ENCODE data around the gene MGMT. TPM values are rescaled to one million over a fixed set of nuclear protein-coding genes. Genes with fewer than 3 reads are reported as not detected.

The MGMT gene
- total and polyA plus RNA-seq, 2 donors (not counting 3 experiments of a cell fraction or from before 2014, with no cell fraction given) = 15.0 to 15.2 TPM

DNA sequence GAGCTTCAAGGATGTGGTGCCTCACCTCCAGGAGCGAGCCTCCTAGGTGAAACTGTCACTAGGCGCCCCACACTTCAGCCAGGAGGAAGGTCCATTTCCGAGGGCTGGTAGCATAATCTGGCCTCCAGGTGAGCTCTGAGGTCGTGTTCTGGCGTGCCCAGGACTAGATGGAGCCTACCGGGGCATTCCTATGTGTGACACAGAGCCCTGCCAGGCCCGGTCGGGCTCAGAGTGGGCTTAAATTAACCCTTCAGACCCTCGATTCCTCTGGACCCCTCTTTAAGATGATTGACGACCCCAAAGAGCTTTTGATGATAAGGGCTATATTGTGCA lies 263.9 kb downstream of the MGMT start:
- ChIA-PET POLR2A (no interaction called here), CTCF (no interaction called here)
- H3K27ac ChIP-seq (ENCODE audit: insufficient read depth, low read depth, low read length) = no peak overlapping the region
- no TSS peak for BruUV-seq (replicated peaks)
- H3K36me3 ChIP-seq (ENCODE audit: control insufficient read depth in 2 of 2, extremely low read depth in 1 of 2, insufficient read depth in 2 of 2, low read length in 2 of 2) = no peaks in the 10 kb centered on the region
- no peaks in the 10 kb centered on the region for H3K4me1 ChIP-seq (ENCODE audit: control insufficient read depth, extremely low read depth, insufficient read depth, low read length)
- no peaks in the 10 kb centered on the region for H3K9me1 ChIP-seq (replicated peaks; ENCODE audit: control insufficient read depth, extremely low read depth, insufficient read depth, low read length)
- DNase-seq (ENCODE audit: low read depth, low spot score) (no peak), FAIRE-seq (no peak)
- no peaks in the 10 kb centered on the region for H3K79me2 ChIP-seq (ENCODE audit: control insufficient read depth, insufficient read depth, low read length)
- intact Hi-C loops (cut with micrococcal nuclease) (no loop called here), dilution Hi-C loops (cut with MboI; ENCODE audit: extremely low pct_ligation_motif_present, low sequenced_read_pairs) (no loop called here)
- H3K27me3 ChIP-seq (ENCODE audit: control insufficient read depth in 2 of 2, insufficient read depth in 2 of 2, low read length in 2 of 2) = no peaks in the 10 kb centered on the region
- no peak overlapping the region for H3K4me2 ChIP-seq (ENCODE audit: insufficient read depth, low read length)
- no peak overlapping the region for H2AFZ ChIP-seq (ENCODE audit: low read depth, low read length)
- no peak for TF ChIP-seq POLR2A (IDR thresholded peaks at IDR 0.05; ENCODE audit: low read depth, low read length)
- TF ChIP-seq, protein P1, sequence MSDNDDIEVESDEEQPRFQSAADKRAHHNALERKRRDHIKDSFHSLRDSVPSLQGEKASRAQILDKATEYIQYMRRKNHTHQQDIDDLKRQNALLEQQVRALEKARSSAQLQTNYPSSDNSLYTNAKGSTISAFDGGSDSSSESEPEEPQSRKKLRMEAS (IDR thresholded peaks at IDR 0.05; ENCODE audit: insufficient read depth, insufficient read length) = no peak
- TF ChIP-seq MYC (IDR thresholded peaks at IDR 0.05; ENCODE audit: low read depth, low read length) = no peak
- no peak for TF ChIP-seq GATA2 (IDR thresholded peaks at IDR 0.05; ENCODE audit: insufficient read depth, insufficient read length, low read depth, low read length)
- TF ChIP-seq EZH2 (IDR thresholded peaks at IDR 0.05; ENCODE audit: borderline replicate concordance, low read depth, low read length, severe bottlenecking) = no peak
- no peak for TF ChIP-seq JUN (IDR thresholded peaks at IDR 0.05; ENCODE audit: borderline replicate concordance, insufficient read depth, insufficient read length, low read depth)
- TF ChIP-seq, protein P2, sequence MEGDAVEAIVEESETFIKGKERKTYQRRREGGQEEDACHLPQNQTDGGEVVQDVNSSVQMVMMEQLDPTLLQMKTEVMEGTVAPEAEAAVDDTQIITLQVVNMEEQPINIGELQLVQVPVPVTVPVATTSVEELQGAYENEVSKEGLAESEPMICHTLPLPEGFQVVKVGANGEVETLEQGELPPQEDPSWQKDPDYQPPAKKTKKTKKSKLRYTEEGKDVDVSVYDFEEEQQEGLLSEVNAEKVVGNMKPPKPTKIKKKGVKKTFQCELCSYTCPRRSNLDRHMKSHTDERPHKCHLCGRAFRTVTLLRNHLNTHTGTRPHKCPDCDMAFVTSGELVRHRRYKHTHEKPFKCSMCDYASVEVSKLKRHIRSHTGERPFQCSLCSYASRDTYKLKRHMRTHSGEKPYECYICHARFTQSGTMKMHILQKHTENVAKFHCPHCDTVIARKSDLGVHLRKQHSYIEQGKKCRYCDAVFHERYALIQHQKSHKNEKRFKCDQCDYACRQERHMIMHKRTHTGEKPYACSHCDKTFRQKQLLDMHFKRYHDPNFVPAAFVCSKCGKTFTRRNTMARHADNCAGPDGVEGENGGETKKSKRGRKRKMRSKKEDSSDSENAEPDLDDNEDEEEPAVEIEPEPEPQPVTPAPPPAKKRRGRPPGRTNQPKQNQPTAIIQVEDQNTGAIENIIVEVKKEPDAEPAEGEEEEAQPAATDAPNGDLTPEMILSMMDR (IDR thresholded peaks at IDR 0.05; ENCODE audit: extremely low read depth in 1 of 2, insufficient read depth in 1 of 2, low read depth in 1 of 2, low read length in 2 of 2) = no peak
- TF ChIP-seq FOS (IDR thresholded peaks at IDR 0.05; ENCODE audit: borderline replicate concordance, insufficient read depth, low read length) = no peak
- no peak for TF ChIP-seq POLR2AphosphoS5 (IDR thresholded peaks at IDR 0.05; ENCODE audit: insufficient read depth, low read depth, low read length)
- no peak overlapping the region for H3K4me3 ChIP-seq (replicated peaks in 1 of 3; ENCODE audit: insufficient read depth in 1 of 3, low read depth in 1 of 3, low read length in 3 of 3)
- no peaks in the 10 kb centered on the region for H4K20me1 ChIP-seq (replicated peaks; ENCODE audit: control insufficient read depth, extremely low read depth, insufficient read depth, low read length)
- H3K9me3 ChIP-seq (replicated peaks; ENCODE audit: control insufficient read depth, insufficient read depth, low read length) = peaks cover 2% of the 10 kb centered on the region
- H3K9ac ChIP-seq (replicated peaks; ENCODE audit: extremely low read depth, insufficient read depth, low read length) = no peak overlapping the region
